NCI-H187 treated with DMSO at 0.1 percent for 48 hours (cell line): Measurements from ENCODE around the gene GPRC5C.

ENCODE experiments used
- DNase-seq: peaks from one replicate; lab custom pipeline; 2025; lab: John Stamatoyannopoulos, UW

Gene GPRC5C

GRCh38 chr17:74432766-74433391 lies 991 bp downstream of the GPRC5C start:
- DNase-seq = no peak

DNA sequence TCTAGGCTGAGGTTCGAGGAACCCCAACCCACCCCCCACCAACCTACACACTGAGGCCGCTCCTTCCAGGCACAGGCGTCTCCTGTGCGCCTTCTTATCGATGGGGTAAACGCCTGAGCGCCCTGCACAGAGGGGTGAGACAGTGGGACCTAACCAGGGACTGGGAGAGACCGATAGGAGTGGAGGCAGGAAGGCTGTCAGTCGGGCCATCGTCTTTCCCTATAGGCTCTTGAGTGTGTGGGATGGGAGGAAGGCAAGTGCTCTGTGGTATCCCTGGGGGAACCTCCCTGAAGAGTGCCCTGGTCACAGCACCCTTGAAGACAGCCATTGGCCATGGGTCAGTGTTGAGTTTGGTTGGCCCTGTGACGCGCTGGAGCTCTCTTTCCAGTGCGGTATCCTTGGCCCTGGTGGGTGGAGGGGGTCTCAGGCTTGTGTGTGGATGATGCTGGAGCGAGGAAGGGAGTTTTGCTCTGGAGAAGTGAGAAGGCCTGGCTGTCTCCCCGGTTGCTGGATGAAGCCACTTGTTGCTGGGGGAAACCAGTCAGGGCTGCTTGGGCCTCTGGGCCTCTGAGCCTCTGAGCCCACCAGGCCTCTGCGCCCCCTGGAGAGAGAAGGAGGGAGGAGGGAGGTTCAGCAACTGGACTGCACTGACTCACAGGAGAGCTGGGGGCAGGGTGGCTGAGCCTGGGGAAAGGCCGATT lies 1.7 kb downstream of the GPRC5C start:
- no peak for DNase-seq

DNA sequence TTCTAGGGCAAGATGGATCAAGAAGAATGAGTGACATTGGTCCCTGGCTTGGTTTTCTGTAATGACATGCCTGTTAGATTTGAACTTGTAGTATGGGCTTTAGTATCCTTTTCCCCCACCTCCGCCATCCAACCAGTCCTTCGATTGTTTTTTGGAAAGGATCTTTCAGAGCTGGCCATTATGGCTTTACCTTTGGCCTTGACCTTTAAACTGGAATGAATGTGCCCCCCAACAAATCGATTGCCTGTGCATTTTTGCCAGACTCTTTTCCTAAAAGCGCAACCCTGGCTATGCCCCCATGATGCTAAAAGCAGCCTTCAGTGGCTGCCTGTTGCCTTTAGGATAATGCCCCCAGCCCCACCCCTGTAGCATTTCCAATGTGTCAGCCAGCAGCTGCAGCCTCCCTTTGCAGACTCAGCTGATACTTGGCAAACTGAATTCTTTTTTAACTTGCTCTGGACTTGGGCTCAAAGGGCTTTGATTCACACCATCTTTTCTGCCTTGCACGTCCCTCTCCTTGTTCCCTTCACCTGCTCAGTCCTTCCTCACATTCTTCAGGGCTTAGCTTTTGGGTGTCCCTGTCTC lies 4.0 kb downstream of the GPRC5C start:
- DNase-seq = no peak

DNA sequence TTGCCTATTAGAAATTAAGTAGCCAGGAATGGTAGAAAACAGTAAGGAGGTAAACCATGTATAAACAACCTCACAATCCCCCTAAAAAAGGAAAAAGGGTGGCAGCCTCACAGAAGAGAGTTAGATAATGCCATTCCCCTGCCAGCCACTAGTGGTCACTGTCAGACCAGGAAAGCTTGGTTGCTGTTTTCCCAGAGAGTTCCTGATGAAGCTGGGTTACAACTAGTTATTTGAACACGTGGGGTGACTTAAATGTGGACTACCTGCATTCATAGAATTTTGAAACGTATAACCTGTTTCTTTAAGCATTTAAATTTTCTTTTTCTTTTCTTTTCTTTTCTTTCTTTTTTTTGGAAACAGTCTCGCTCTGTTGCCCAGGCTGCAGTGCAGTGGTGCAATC lies 5.8 kb downstream of the GPRC5C start:
- no peak for DNase-seq

- no peak for DNase-seq
These were observed 8.0 kb downstream of the GPRC5C start for GRCh38 chr17:74439691-74440567.

DNA sequence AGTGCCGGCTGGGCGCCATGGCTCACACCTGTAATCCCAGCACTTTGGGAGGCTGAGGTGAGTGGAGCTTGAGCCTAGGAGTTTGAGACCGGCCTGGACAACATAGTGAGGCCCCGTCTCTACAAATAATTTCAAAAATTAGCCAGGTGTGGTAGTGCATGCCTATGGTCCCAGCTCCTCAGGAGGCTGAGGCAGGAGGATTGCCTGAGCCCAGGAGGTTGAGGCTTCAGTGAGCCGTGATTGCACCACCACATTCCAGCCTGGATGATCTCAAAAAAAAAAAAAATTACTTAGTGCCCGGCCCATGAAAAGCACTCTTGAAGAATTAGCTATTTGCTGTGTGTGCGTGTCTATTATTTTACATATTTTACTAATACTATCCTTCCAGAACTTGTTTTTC lies 9.6 kb downstream of the GPRC5C start:
- no peak for DNase-seq

DNA sequence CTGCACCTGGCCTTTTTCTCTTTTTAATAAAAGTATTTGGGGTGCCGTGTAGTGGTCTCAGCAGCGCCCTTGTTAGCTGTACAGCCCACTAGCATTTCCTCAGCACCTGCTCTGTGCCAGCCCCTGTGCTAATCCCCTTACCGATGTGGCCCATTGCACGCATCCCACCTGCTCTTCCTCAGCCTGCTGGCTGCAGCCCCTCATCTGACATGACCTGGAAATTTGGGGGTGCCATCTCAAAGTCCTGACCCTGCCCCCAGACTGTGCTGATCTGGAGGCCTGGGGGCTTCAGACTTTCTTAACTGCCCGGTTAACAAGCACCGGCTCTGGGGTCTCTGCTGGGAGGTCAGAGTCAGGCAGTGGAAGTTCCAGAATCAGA lies 10.4 kb downstream of the GPRC5C start:
- no peak for DNase-seq

DNA sequence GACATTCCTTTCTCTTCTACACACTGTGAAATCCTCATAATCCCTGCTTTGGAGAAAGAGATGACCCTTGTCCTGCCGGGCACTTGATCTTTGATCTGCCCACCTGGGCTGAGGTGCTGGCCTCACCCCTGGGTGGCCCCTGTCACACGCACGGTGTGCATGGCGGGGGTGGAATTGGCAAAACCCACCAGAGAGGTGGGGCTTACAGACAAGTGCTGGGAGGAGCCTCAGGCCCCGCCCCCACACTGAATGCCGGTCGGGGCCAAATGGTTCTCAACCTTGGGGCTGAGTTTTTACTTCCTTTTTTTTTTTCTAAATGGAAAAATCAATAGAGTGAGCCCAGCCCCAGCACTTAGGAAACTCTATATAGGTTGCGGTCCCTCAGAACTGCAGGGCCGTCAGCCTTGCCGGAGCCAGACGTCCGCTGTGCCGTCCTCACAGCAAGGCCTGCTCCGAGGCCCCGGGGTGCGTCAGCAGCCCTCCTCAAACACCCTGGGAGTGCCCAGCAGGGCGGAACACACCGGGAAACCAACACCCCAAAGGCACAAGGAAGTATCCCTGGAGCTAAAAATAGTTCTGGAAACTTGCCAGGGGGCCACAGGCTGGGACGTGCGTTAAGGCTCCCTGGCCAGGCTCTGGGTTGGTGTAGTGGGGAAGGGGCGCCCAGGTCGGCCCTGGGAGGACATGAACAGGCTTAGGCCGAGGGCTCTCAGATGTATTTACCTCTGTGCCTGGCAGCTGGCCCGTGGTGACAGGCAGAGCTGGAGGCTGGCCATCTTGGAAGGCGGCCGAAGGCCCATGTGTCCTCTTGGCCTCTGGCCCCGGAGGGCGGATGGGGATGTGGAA lies 11.0 kb downstream of the GPRC5C start:
- peak; percentile 38 for DNase-seq

DNA sequence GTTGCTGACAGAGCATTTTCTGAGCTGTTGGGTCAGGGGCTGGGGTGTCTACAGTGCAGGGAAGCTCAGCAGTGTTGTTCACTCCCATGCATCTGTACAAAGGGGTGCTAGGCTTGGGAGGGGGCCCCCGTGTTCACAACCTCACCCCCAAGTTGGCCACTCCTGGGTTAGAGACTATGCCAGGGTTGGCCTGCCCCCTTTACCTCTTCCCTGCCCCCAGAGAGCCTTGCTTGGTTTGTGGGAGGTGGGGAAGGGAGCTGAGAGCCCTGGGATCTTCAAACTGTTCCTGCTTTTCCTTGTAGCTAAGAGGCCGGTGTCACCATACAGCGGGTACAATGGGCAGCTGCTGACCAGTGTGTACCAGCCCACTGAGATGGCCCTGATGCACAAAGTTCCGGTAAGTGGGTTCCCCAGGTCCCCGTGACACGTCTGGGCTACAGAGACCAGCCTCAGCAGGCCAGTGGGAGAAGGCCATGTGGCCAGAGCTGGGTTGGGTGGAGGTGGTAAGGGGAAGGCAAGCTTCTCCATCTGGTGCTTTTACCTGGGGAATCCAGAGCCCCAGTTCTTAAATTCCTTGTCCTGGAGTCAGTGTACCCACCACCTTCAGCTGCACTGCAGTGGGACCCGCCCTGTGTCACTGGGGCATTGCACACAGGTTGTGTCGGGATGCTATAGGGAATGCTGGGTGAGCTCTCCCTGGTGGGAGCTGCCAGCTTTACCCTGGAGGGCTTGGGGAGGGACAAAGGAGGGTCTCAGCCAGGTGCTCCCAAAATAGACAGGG lies 11.8 kb downstream of the GPRC5C start:
- DNase-seq = no peak

DNA sequence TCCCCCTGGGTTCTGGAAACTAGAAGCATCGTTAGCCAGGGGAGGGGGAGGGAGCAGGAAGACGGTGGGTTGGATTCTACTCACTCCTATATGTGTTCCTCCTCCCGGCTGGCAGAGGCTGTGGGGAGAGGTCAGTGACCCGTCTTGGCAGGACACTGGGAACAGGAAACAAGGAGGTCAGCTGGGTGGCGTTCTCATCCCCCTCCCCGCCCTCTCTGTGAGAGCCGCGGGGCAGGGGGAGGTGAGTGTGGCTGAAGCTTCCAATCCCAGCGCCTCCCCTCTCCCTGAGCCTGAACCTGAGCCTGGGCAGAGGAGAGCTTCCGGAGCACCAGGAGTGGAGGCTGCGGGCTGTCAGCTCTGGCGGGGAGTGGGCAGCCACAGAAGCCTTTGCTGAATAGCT lies 12.5 kb downstream of the GPRC5C start:
- DNase-seq = no peak

GRCh38 chr17:74445158-74445557 lies 13.3 kb downstream of the GPRC5C start:
- DNase-seq = no peak

DNA sequence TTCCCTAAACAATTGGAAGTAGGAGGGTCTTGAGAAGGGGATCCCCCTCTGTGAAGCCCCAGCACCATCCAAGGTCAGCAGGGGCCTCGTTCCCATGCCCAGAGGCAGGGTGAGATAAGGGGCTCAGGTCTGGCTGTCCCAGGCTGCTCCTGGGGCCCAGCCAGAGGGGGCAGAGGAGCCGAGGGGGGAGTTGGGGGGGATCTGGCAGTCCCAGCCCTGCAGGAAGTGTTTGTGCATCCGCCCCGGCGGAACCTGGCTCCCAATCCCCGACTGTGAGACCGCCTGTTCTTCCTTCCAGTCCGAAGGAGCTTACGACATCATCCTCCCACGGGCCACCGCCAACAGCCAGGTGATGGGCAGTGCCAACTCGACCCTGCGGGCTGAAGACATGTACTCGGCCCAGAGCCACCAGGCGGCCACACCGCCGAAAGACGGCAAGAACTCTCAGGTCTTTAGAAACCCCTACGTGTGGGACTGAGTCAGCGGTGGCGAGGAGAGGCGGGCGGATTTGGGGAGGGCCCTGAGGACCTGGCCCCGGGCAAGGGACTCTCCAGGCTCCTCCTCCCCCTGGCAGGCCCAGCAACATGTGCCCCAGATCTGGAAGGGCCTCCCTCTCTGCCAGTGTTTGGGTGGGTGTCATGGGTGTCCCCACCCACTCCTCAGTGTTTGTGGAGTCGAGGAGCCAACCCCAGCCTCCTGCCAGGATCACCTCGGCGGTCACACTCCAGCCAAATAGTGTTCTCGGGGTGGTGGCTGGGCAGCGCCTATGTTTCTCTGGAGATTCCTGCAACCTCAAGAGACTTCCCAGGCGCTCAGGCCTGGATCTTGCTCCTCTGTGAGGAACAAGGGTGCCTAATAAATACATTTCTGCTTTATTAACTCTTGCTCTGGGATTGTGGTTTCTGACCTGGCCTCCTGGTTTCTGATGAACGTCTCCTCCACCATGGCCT lies 14.9 kb downstream of the GPRC5C start:
- no peak for DNase-seq

DNA sequence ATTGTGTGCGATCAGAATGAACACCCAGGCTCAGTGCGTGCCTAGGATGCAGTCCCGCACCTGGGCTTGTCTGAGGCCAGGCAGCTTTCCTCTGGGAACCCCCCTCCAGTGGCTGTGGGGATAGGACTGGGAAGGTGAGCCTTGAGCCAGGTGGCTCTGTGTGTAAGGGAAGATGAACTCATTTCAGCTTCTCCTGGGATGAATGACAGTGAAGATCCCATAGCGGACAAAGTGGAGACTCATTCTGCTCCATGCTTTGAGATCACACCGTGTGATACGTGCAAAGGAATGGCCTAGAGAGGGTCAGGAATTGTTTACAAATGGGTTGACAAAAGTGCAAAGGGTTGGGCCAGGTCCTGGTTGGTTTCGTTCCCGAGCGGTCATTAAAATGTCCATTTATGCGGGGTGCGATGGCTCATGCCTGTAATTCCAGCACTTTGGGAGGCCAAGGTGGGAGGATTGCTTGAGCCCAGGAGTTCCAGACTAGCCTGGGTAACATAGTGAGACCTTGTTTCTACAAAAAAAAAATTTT lies 15.8 kb downstream of the GPRC5C start:
- no peak for DNase-seq

DNA sequence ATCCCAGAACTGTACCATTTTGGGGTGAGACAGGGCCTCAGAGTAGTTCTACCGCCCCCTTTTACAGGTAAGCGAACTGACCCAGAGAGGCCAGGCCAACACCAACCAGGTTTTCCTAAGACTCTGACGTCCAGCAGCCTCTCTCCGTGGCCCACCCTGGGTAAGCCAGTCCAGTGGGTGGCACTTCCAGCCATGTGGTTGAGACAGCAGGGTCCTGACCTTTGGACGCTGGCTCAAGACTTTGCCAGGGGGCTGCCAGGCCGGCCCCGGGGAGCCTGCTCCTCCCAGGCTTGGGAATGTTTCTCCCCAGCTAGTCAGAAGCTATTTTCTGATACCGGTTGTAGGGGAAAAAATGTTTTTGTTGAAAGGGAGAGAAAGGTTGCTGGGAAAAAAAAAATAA lies 16.9 kb downstream of the GPRC5C start:
- no peak for DNase-seq

GRCh38 chr17:74449306-74449705 lies 17.4 kb downstream of the GPRC5C start:
- DNase-seq = no peak

- no peak for DNase-seq
These were observed 17.9 kb downstream of the GPRC5C start for GRCh38 chr17:74449773-74450172.

GRCh38 chr17:74450231-74450630 lies 18.3 kb downstream of the GPRC5C start:
- DNase-seq = no peak

- no peak for DNase-seq
These were observed 19.1 kb downstream of the GPRC5C start for GRCh38 chr17:74450925-74451403.

DNA sequence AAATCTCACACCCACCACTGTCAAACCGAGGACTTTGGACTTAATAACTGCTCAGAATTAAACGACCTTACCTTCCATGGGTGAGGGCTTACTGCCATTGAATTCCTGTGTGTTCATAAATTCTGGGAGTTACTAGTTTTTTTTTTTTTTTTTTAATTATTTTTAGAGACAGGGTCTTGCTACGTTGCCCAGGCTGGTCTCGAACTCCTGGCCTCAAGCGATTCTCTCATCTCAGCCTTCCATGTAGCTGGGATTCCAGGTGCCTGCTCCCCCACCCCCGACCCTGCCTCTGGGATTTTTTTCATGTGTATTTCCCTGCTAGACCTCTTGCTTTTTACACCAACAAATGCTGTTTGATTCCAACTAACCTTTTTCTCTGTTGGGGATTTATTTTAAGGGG lies 19.7 kb downstream of the GPRC5C start:
- no peak for DNase-seq
